H1 (cell line): ENCODE results near the gene TBCD. TPM values are rescaled to one million over a fixed set of nuclear protein-coding genes. Genes with fewer than 3 reads are reported as not detected.

ENCODE experiments used
- CTCF ChIA-PET: fragments of 300-600 bp; sonication (Branson Sonifier 250); formaldehyde crosslinking; loops from one replicate; lab custom pipeline; 2021; ENCODE audit not compliant: partially characterized antibody; lab: Charles Lee
- POLR2A ChIA-PET: fragments of 300-600 bp; sonication (Branson Sonifier 250); formaldehyde crosslinking; loops from one replicate; lab custom pipeline; 2021; ENCODE audit warnings: inconsistent platforms; ENCODE audit not compliant: partially characterized antibody; lab: Charles Lee
- DNase-seq, 2 experiments: peaks; one replicate each; pipeline versions ENCODE4 v3.0.0 to v3.0.0-alpha.2; 2010 to 2022; ENCODE audit warnings: low spot score in 2 of 2, low read depth in 1 of 2, mixed read lengths in 1 of 2
- FAIRE-seq: peaks from 2 replicates; lab custom pipeline; 2011; peaks lifted over from hg19 to GRCh38; lab: Jason Lieb, UNC
- H2AFZ ChIP-seq: 2 replicates; pipeline ENCODE4 v1.8.1; 2012; ENCODE audit warnings: low read length, inconsistent platforms
- H2AK5ac ChIP-seq: 2 replicates; pipeline ENCODE4 v1.6.1; 2013; ENCODE audit warnings: low read depth, low read length
- H2BK120ac ChIP-seq: replicated peaks from 2 replicates; pipeline ENCODE3; 2013; ENCODE audit warnings: low read depth, low read length, inconsistent platforms
- H2BK12ac ChIP-seq: 2 replicates; pipeline ENCODE4 v1.6.1; 2013; ENCODE audit warnings: low read depth, low read length
- H2BK15ac ChIP-seq: 2 replicates; pipeline ENCODE4 v1.6.1; 2013; ENCODE audit warnings: low read length
- H2BK20ac ChIP-seq: 2 replicates; pipeline ENCODE4 v1.6.1; 2013; ENCODE audit warnings: low read length
- H2BK5ac ChIP-seq: 2 replicates; pipeline ENCODE4 v1.6.1; 2013; ENCODE audit warnings: low read depth, low read length
- H3K14ac ChIP-seq: 2 replicates; pipeline ENCODE4 v1.6.1; 2013; ENCODE audit warnings: inconsistent platforms; ENCODE audit not compliant: insufficient read length
- H3K18ac ChIP-seq: 2 replicates; pipeline ENCODE4 v1.6.1; 2013; ENCODE audit warnings: low read length; ENCODE audit errors: extremely low read depth
- H3K23ac ChIP-seq: 2 replicates; pipeline ENCODE4 v1.6.1; 2013; ENCODE audit warnings: inconsistent platforms; ENCODE audit not compliant: insufficient read length
- H3K23me2 ChIP-seq: 2 replicates; pipeline ENCODE4 v1.6.1; 2013; ENCODE audit warnings: low read depth, low read length
- H3K27ac ChIP-seq: 2 replicates; pipeline ENCODE4 v1.6.1; 2011; ENCODE audit warnings: low read depth, low read length, inconsistent platforms
- H3K27me3 ChIP-seq, 4 experiments: replicated peaks in 1 of 4; 1 replicate in 1 of 4; 2 replicates in 3 of 4; pipeline versions ENCODE4 v1.6.1 to v1.8.1; 2011 to 2013; ENCODE audit warnings: low read length in 3 of 4, mild to moderate bottlenecking in 3 of 4, inconsistent platforms in 2 of 4, mixed read lengths in 2 of 4, moderate library complexity in 1 of 4; ENCODE audit not compliant: control insufficient read depth in 3 of 4, insufficient read depth in 3 of 4; ENCODE audit errors: extremely low read depth in 1 of 4
- H3K36me3 ChIP-seq, 4 experiments: 2 replicates each; pipeline versions ENCODE4 v1.6.1 to v1.8.1; 2011 to 2013; ENCODE audit warnings: mild to moderate bottlenecking in 4 of 4, low read length in 3 of 4, moderate library complexity in 2 of 4, control low read depth in 1 of 4, inconsistent platforms in 1 of 4; ENCODE audit not compliant: insufficient read depth in 4 of 4, control insufficient read depth in 2 of 4
- H3K4ac ChIP-seq: replicated peaks from 2 replicates; pipeline ENCODE3; 2013; ENCODE audit warnings: low read length, low read depth, mixed read lengths, inconsistent platforms; ENCODE audit not compliant: insufficient read length
- H3K4me1 ChIP-seq, 4 experiments: replicated peaks in 1 of 4; 1 replicate in 1 of 4; 2 replicates in 3 of 4; pipeline versions ENCODE4 v1.6.1 to v1.8.1; 2011 to 2013; ENCODE audit warnings: low read length in 3 of 4, inconsistent platforms in 2 of 4, mixed read lengths in 1 of 4; ENCODE audit not compliant: insufficient read depth in 4 of 4, control insufficient read depth in 3 of 4
- H3K4me2 ChIP-seq, 2 experiments: 2 replicates each; pipeline versions ENCODE4 v1.6.1 to v1.8.1; 2011 to 2013; ENCODE audit warnings: low read depth in 2 of 2, low read length in 2 of 2, control low read depth in 1 of 2, inconsistent platforms in 1 of 2, mild to moderate bottlenecking in 1 of 2; ENCODE audit not compliant: insufficient read depth in 1 of 2
- H3K4me3 ChIP-seq, 4 experiments: fragments of 200-600, 300-600 bp in 1 of 4; sonication (generic), shearing (Covaris generic), sonication (Bioruptor Twin) in 1 of 4; 2 replicates each; pipeline versions ENCODE4 v1.5.1 to v1.8.1; 2011 to 2016; ENCODE audit warnings: low read length in 4 of 4, low read depth in 3 of 4, control low read depth in 2 of 4, inconsistent platforms in 2 of 4, mild to moderate bottlenecking in 2 of 4, mixed read lengths in 1 of 4, moderate library complexity in 1 of 4; ENCODE audit not compliant: insufficient read depth in 2 of 4; ENCODE audit errors: extremely low read depth in 1 of 4
- H3K56ac ChIP-seq: replicated peaks from 2 replicates; pipeline ENCODE3; 2013; ENCODE audit warnings: low read depth, mild to moderate bottlenecking, mixed read lengths, low read length, inconsistent platforms; ENCODE audit not compliant: insufficient read length
- H3K79me1 ChIP-seq: 2 replicates; pipeline ENCODE4 v1.6.1; 2013; ENCODE audit warnings: low read depth, low read length, control low read depth
- H3K79me2 ChIP-seq, 2 experiments: 2 replicates each; pipeline versions ENCODE4 v1.6.1 to v1.8.1; 2012 to 2013; ENCODE audit warnings: low read length in 2 of 2, mild to moderate bottlenecking in 2 of 2, inconsistent platforms in 1 of 2; ENCODE audit not compliant: insufficient read depth in 2 of 2, control insufficient read depth in 1 of 2
- H3K9ac ChIP-seq, 4 experiments: replicated peaks in 1 of 4; 1 replicate in 1 of 4; 2 replicates in 3 of 4; pipeline versions ENCODE4 v1.6.1 to v1.8.1; 2011 to 2013; ENCODE audit warnings: low read depth in 3 of 4, low read length in 3 of 4, control low read depth in 2 of 4, mild to moderate bottlenecking in 2 of 4, moderate library complexity in 2 of 4, inconsistent platforms in 1 of 4; ENCODE audit errors: extremely low read depth in 1 of 4
- H3K9me3 ChIP-seq, 2 experiments: 2 replicates each; pipeline versions ENCODE4 v1.6.1 to v1.8.1; 2012 to 2013; ENCODE audit warnings: mild to moderate bottlenecking in 2 of 2, moderate library complexity in 2 of 2, control low read depth in 1 of 2, inconsistent platforms in 1 of 2, low read depth in 1 of 2, low read length in 1 of 2, mixed read lengths in 1 of 2; ENCODE audit not compliant: insufficient read depth in 2 of 2
- H4K20me1 ChIP-seq, 2 experiments: replicated peaks in 1 of 2; 2 replicates each; pipeline versions ENCODE3 to v1.8.1; 2011 to 2013; ENCODE audit warnings: inconsistent platforms in 2 of 2, low read length in 2 of 2, mild to moderate bottlenecking in 1 of 2; ENCODE audit not compliant: insufficient read depth in 2 of 2, control insufficient read depth in 1 of 2
- H4K5ac ChIP-seq: 2 replicates; pipeline ENCODE4 v1.6.1; 2013; ENCODE audit warnings: low read length, low read depth, mixed read lengths, inconsistent platforms; ENCODE audit not compliant: insufficient read length
- H4K8ac ChIP-seq: 2 replicates; pipeline ENCODE4 v1.8.0; 2013; ENCODE audit warnings: mild to moderate bottlenecking, moderate library complexity, low read length, inconsistent platforms; ENCODE audit not compliant: insufficient read depth; ENCODE audit errors: extremely low read depth
- H4K91ac ChIP-seq: replicated peaks from 2 replicates; pipeline ENCODE3; 2013; ENCODE audit warnings: low read length, mixed read lengths, inconsistent platforms; ENCODE audit not compliant: insufficient read length
- ASH2L ChIP-seq: fragments of 200-600, 300-600 bp; sonication (generic); IDR thresholded peaks from one replicate; pipeline ENCODE4 v1.7.1; 2017; ENCODE audit warnings: low read length
- BACH1 ChIP-seq: IDR thresholded peaks from 2 replicates; pipeline ENCODE4 v1.6.1; 2012; ENCODE audit warnings: low read length, improper control_type of control experiment
- CHD1 ChIP-seq: IDR thresholded peaks from 2 replicates; pipeline ENCODE4 v1.6.1; 2012; ENCODE audit warnings: low read depth, low read length, improper control_type of control experiment
- EZH2 ChIP-seq: fragments of 200-600 bp; sonication (generic); IDR thresholded peaks from 2 replicates; pipeline ENCODE4 v1.7.1; 2012; ENCODE audit warnings: low read depth, mild to moderate bottlenecking, moderate library complexity, low read length, inconsistent platforms; ENCODE audit not compliant: severe bottlenecking
- GTF2F1 ChIP-seq: IDR thresholded peaks from 2 replicates; pipeline ENCODE4 v1.6.1; 2012; ENCODE audit warnings: low read depth, low read length, improper control_type of control experiment, borderline replicate concordance
- KDM5A ChIP-seq: fragments of 200-600 bp; IDR thresholded peaks from 2 replicates; pipeline ENCODE4 v1.7.1; 2012; ENCODE audit warnings: mild to moderate bottlenecking, low read length, inconsistent platforms, mixed read lengths
- POU5F1 ChIP-seq: IDR thresholded peaks from 2 replicates; pipeline ENCODE4 v1.6.1; 2011; ENCODE audit warnings: low read depth, mild to moderate bottlenecking, low read length, moderate library complexity
- RFX5 ChIP-seq: IDR thresholded peaks from 2 replicates; pipeline ENCODE4 v1.6.1; 2011; ENCODE audit warnings: low read depth, low read length, improper control_type of control experiment, borderline replicate concordance
- SIX5 ChIP-seq: IDR thresholded peaks from 2 replicates; pipeline ENCODE4 v1.6.1; 2011; ENCODE audit warnings: mild to moderate bottlenecking, low read depth, low read length
- SP4 ChIP-seq: IDR thresholded peaks from 2 replicates; pipeline ENCODE4 v1.6.1; 2012; ENCODE audit warnings: low read length, inconsistent platforms
- TAF1 ChIP-seq: IDR thresholded peaks from 2 replicates; pipeline ENCODE4 v1.6.1; 2011; ENCODE audit warnings: mild to moderate bottlenecking, low read depth, low read length
- TAF7 ChIP-seq: optimal IDR thresholded peaks from 2 replicates; pipeline ENCODE3; 2011; ENCODE audit warnings: low read depth, mild to moderate bottlenecking, inconsistent platforms, low read length, moderate library complexity, borderline replicate concordance
- USF2 ChIP-seq: IDR thresholded peaks from 2 replicates; pipeline ENCODE4 v1.6.1; 2011; ENCODE audit warnings: low read length, improper control_type of control experiment
- WGBS, 2 experiments: shearing (Covaris generic) in 1 of 2; methylation state at CpG; one replicate each; pipeline versions ENCODE4 v1.1.6 to v1.1.7; 2013 to 2015; ENCODE audit warnings: low lambda C conversion rate in 2 of 2, mixed read lengths in 2 of 2, inconsistent platforms in 1 of 2, low coverage in 1 of 2, missing lambda C conversion rate in 1 of 2; ENCODE audit not compliant: insufficient replicate concordance in 2 of 2, insufficient coverage in 1 of 2, insufficient read length in 1 of 2; ENCODE audit errors: extremely low coverage in 1 of 2, missing lambda C conversion rate in 1 of 2; 5-methylcytosine and 5-hydroxymethylcytosine counted together
- polyA plus RNA-seq, 7 experiments: library from polyadenylated mRNA; depleted of rRNA in 3 of 7; stranded (reverse) in 5 of 7; unstranded in 2 of 7; fragments of >200 nt in 5 of 7; fragments of 200-250 nt in 2 of 7; gene quantifications; 1 replicate in 5 of 7; 2 replicates in 1 of 7; 4 replicates in 1 of 7; pipeline versions ENCODE4 v1.2.1 to v1.2.3, GENCODE V29; 2011 to 2013; ENCODE audit warnings: missing spikeins in 2 of 7, mixed read lengths in 2 of 7
- total RNA-seq: library from RNA; stranded (reverse); fragmentation: NEBNext Ultra II Directional; extraction: Animal tissue kit (Norgen Biotek cat#: 25700); gene quantifications from 2 replicates; pipeline ENCODE4 v1.2.1, GENCODE V29; 2021

Gene TBCD
- total and polyA plus RNA-seq, 2 of the 8 experiments (the other 6 are each of a cell fraction or from before 2014, with no cell fraction given), result 118 to 162 TPM

GRCh38 chr17:82914375-82914774 is 162.5 kb downstream of the TBCD start:
- Histone ChIP-seq H2BK5ac (no peak overlapping the region), H3K4me3 (no peak overlapping the region), H2BK15ac (no peak overlapping the region), H3K27ac (no peak overlapping the region), H4K20me1 (peaks cover 2 to 4% of the 10 kb centered on the region in 2 experiments), H2BK20ac (no peak overlapping the region), H2BK120ac (no peak overlapping the region), H3K9me3 (no peaks in the 10 kb centered on the region; a peak in 1 of 4 replicates), H3K9ac (no peak overlapping the region), H3K36me3 (peaks cover 0 to 11% (median 5%) of the 10 kb centered on the region in 4 experiments; a peak in 5 of 8 replicates), H4K5ac (no peak overlapping the region), H3K4ac (no peak overlapping the region), H3K23ac (no peak overlapping the region), H3K56ac (no peak overlapping the region), H2AK5ac (no peak overlapping the region), H2AFZ (no peak overlapping the region), H4K91ac (no peak overlapping the region), H3K79me2 (no peaks in the 10 kb centered on the region), H3K27me3 (no peaks in the 10 kb centered on the region), H3K79me1 (peaks cover 5% of the 10 kb centered on the region; the same call in 1 of the 2 replicates), H3K18ac (no peak overlapping the region), H4K8ac (no peak overlapping the region), H3K4me2 (no peak overlapping the region), H3K4me1 (no peaks in the 10 kb centered on the region), H3K14ac (no peak overlapping the region), H3K23me2 (no peaks in the 10 kb centered on the region), H2BK12ac (no peak overlapping the region)
- CTCF ChIA-PET, result interaction anchor here (0.6 to 2.7 kb wide), 33 partner anchors 9 to 244 kb away, joined by 3 to 16 read pairs (median 4); no protein-coding TSS in a partner anchor
- no peak for DNase-seq
- POLR2A ChIA-PET, result no interaction called here
- no peak for FAIRE-seq
- WGBS, 2 experiments, result 93% methylated on average over 19 of the region's 19 CpGs; no CpG with 5 or more reads in 1 of the 2 experiments
- TF ChIP-seq BACH1 (no peak), SP4 (no peak), ASH2L (no peak), TAF1 (no peak), TAF7 (no peak), KDM5A (no peak), EZH2 (no peak), USF2 (no peak), GTF2F1 (no peak), SIX5 (no peak), POU5F1 (no peak), CHD1 (no peak), RFX5 (no peak)
